Liver (tissue), 9 donors: ENCODE results near the gene SRXN1. TPM values are rescaled to one million over a fixed set of nuclear protein-coding genes. Genes with fewer than 3 reads are reported as not detected.

Experiments
- DNase-seq: peaks from one replicate; pipeline ENCODE4 v3.0.0-alpha.2; 2017; ENCODE audit warnings: low spot score
- H3K27ac ChIP-seq, 2 donors: one replicate each; pipeline ENCODE4 v1.7.0; 2013; ENCODE audit warnings: inconsistent platforms in 2 of 2, low read length in 2 of 2, control low read depth in 1 of 2, low read depth in 1 of 2, mild to moderate bottlenecking in 1 of 2
- H3K27me3 ChIP-seq, 4 donors: one replicate each; pipeline versions ENCODE4 v1.6.1 to v1.7.0; 2013; ENCODE audit warnings: low read length in 3 of 4, inconsistent platforms in 1 of 4, mild to moderate bottlenecking in 1 of 4, moderate library complexity in 1 of 4; ENCODE audit not compliant: control insufficient read depth in 4 of 4, insufficient read depth in 4 of 4
- H3K36me3 ChIP-seq, 4 donors: one replicate each; pipeline versions ENCODE4 v1.6.1 to v1.7.0; 2013; ENCODE audit warnings: low read length in 3 of 4, mild to moderate bottlenecking in 3 of 4, low read depth in 1 of 4, moderate library complexity in 1 of 4; ENCODE audit not compliant: control insufficient read depth in 4 of 4, insufficient read depth in 3 of 4
- H3K4me1 ChIP-seq, 4 donors: one replicate each; pipeline versions ENCODE4 v1.6.1 to v1.7.0; 2013; ENCODE audit warnings: low read length in 3 of 4, mild to moderate bottlenecking in 3 of 4, moderate library complexity in 1 of 4; ENCODE audit not compliant: control insufficient read depth in 4 of 4, insufficient read depth in 4 of 4
- H3K4me3 ChIP-seq, 3 donors: one replicate each; pipeline versions ENCODE4 v1.6.1 to v1.7.0; 2013; ENCODE audit warnings: low read length in 3 of 3, control low read depth in 1 of 3, low read depth in 1 of 3, mild to moderate bottlenecking in 1 of 3
- H3K9ac ChIP-seq, 2 donors: one replicate each; pipeline ENCODE4 v1.7.0; 2013; ENCODE audit warnings: low read length in 2 of 2, mild to moderate bottlenecking in 2 of 2, moderate library complexity in 2 of 2, control low read depth in 1 of 2, low read depth in 1 of 2
- H3K9me3 ChIP-seq, 4 donors: one replicate each; pipeline versions ENCODE4 v1.6.1 to v1.7.0; 2013; ENCODE audit warnings: low read length in 3 of 4; ENCODE audit not compliant: control insufficient read depth in 4 of 4
- GABPA ChIP-seq, 2 donors: IDR thresholded peaks in 1 of 2; conservative IDR thresholded peaks in 1 of 2; 2 replicates each; pipeline ENCODE4 v1.6.1; 2016; ENCODE audit warnings: antibody characterized with exemption in 2 of 2, mild to moderate bottlenecking in 1 of 2, moderate library complexity in 1 of 2
- JUND ChIP-seq, 2 donors: IDR thresholded peaks; 2 replicates each; pipeline ENCODE4 v1.6.1; 2016; ENCODE audit warnings: antibody characterized with exemption in 2 of 2
- NR2F2 ChIP-seq: IDR thresholded peaks from 2 replicates; pipeline ENCODE4 v1.6.1; 2016; ENCODE audit warnings: antibody characterized with exemption
- RAD21 ChIP-seq, 2 donors: IDR thresholded peaks; 2 replicates each; pipeline ENCODE4 v1.6.1; 2016; ENCODE audit warnings: antibody characterized with exemption in 2 of 2, mild to moderate bottlenecking in 2 of 2
- RXRA ChIP-seq, 2 donors: IDR thresholded peaks; 2 replicates each; pipeline ENCODE4 v1.6.1; 2017 to 2018; ENCODE audit warnings: antibody characterized with exemption in 2 of 2, mild to moderate bottlenecking in 1 of 2
- SP1 ChIP-seq: IDR thresholded peaks from 2 replicates; pipeline ENCODE4 v1.6.1; 2018; ENCODE audit warnings: antibody characterized with exemption, mild to moderate bottlenecking
- TAF1 ChIP-seq: conservative IDR thresholded peaks from 2 replicates; pipeline ENCODE4 v1.6.1; 2016; ENCODE audit warnings: antibody characterized with exemption, mild to moderate bottlenecking
- YY1 ChIP-seq: IDR thresholded peaks from 2 replicates; pipeline ENCODE4 v1.6.1; 2016; ENCODE audit warnings: antibody characterized with exemption, mild to moderate bottlenecking
- WGBS: extraction: QIAGEN DNeasy Blood & Tissue Kit; methylation state at CpG from one replicate; pipeline ENCODE4 v1.1.7; 2013; 5-methylcytosine and 5-hydroxymethylcytosine counted together
- polyA plus RNA-seq, 2 donors: library from polyadenylated mRNA; stranded (reverse) in 1 of 2; unstranded in 1 of 2; fragments of 200-250 nt in 1 of 2; fragments of >200 nt in 1 of 2; fragmentation: Nextera tagmentation in 1 of 2; extraction: Ambion mirVana in 1 of 2; gene quantifications; one replicate each; pipeline versions ENCODE4 v1.2.1 to v1.2.3, GENCODE V29; 2013 to 2015
- total RNA-seq, 2 donors: library from RNA; depleted of rRNA; stranded (reverse); fragments of >200 nt; gene quantifications; one replicate each; pipeline ENCODE4 v1.2.3, GENCODE V29; 2014
- TF ChIP-seq, protein P1 (sequence below): fragments of 150-350 bp; IDR thresholded peaks from 2 replicates; pipeline ENCODE4 v1.5.1; 2017; ENCODE audit warnings: improper control_type of control experiment, low read depth, low read length; ENCODE audit not compliant: missing input control
- TF ChIP-seq, protein P2 (sequence below): IDR thresholded peaks from 2 replicates; pipeline ENCODE4 v1.6.1; 2016; ENCODE audit warnings: antibody characterized with exemption
- TF ChIP-seq, protein P3 (sequence below): IDR thresholded peaks from 2 replicates; pipeline ENCODE4 v1.6.1; 2016; ENCODE audit warnings: antibody characterized with exemption
- TF ChIP-seq, protein P4 (sequence below): IDR thresholded peaks from 2 replicates; pipeline ENCODE4 v1.6.1; 2016; ENCODE audit warnings: antibody characterized with exemption
- donor health status: healthy.
- donor health status: healthy.
- donor health status: healthy.
- donor health status: healthy.
- donor health status: healthy.

SRXN1 gene
- total and polyA plus RNA-seq, 4 donors: 14.3 to 60.2 (median 24.8) TPM

DNA sequence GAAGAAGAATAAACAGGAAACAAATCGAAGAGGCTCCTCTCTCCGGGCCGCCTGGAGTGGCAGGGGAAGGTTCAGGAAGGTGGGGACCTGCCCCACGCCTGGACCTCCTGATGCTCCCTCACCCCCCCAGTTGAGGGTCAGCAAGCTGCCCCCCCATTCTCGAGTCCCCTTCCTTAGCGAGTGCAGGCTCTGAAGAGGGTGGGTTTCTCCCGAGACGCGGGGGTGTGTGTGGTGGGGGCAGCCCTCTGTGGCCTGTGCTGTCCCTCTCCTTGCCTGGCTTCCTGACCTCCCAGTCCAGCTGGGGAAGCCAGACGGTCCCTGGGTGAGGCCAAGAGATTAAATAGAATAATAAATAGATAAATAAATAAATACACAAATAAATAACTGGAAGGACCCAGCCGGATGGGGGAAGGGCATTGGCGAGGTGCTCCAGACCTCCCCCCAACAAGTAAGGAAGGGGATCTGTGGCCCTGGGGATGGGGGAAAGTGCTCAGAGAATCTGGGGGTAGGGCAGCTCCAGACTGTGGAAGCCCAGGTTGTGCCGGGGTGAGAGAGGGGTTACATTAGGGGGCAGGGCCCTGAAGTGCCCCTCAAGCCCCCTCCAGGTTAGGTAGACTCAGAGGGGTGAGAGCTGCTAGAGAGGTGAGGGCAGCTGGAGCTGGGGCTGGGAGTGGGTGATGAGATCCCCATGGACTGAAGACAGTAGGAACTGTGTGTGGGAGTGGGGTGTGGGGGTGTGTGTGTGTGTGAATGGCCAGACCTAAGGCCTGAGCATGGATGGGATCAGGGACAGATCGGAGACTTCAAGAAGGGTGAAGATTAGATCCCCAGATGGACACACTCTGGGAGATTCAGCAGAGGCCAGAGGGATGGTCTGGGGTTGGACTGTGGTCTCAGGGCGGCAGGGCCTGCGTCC, 9.5 kb upstream of the SRXN1 start:
- Histone ChIP-seq H3K27me3 (peaks cover 10 to 26% (median 11%) of the 10 kb centered on the region in 4 donors), H3K27ac (no peak overlapping the region), H3K4me3 (no peak overlapping the region), H3K4me1 (peaks cover 0 to 9% (median 1%) of the 10 kb centered on the region in 4 donors), H3K36me3 (no peaks in the 10 kb centered on the region), H3K9ac (no peak overlapping the region), H3K9me3 (no peaks in the 10 kb centered on the region)
- TF ChIP-seq, protein P1, sequence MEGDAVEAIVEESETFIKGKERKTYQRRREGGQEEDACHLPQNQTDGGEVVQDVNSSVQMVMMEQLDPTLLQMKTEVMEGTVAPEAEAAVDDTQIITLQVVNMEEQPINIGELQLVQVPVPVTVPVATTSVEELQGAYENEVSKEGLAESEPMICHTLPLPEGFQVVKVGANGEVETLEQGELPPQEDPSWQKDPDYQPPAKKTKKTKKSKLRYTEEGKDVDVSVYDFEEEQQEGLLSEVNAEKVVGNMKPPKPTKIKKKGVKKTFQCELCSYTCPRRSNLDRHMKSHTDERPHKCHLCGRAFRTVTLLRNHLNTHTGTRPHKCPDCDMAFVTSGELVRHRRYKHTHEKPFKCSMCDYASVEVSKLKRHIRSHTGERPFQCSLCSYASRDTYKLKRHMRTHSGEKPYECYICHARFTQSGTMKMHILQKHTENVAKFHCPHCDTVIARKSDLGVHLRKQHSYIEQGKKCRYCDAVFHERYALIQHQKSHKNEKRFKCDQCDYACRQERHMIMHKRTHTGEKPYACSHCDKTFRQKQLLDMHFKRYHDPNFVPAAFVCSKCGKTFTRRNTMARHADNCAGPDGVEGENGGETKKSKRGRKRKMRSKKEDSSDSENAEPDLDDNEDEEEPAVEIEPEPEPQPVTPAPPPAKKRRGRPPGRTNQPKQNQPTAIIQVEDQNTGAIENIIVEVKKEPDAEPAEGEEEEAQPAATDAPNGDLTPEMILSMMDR: no peak
- TF ChIP-seq, protein P2, sequence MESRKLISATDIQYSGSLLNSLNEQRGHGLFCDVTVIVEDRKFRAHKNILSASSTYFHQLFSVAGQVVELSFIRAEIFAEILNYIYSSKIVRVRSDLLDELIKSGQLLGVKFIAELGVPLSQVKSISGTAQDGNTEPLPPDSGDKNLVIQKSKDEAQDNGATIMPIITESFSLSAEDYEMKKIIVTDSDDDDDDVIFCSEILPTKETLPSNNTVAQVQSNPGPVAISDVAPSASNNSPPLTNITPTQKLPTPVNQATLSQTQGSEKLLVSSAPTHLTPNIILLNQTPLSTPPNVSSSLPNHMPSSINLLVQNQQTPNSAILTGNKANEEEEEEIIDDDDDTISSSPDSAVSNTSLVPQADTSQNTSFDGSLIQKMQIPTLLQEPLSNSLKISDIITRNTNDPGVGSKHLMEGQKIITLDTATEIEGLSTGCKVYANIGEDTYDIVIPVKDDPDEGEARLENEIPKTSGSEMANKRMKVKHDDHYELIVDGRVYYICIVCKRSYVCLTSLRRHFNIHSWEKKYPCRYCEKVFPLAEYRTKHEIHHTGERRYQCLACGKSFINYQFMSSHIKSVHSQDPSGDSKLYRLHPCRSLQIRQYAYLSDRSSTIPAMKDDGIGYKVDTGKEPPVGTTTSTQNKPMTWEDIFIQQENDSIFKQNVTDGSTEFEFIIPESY: no peak
- TF ChIP-seq RXRA (IDR thresholded peaks at IDR 0.05) (no peak), RAD21 (IDR thresholded peaks at IDR 0.05) (no peak), YY1 (no peak), JUND (IDR thresholded peaks at IDR 0.05) (no peak), TAF1 (no peak), NR2F2 (no peak), GABPA (IDR thresholded peaks at IDR 0.05 in 1 of 2, conservative IDR thresholded peaks at IDR 0.05 in 1 of 2) (no peak), SP1 (no peak)
- TF ChIP-seq, protein P3, sequence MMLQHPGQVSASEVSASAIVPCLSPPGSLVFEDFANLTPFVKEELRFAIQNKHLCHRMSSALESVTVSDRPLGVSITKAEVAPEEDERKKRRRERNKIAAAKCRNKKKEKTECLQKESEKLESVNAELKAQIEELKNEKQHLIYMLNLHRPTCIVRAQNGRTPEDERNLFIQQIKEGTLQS: no peak
- TF ChIP-seq, protein P4, sequence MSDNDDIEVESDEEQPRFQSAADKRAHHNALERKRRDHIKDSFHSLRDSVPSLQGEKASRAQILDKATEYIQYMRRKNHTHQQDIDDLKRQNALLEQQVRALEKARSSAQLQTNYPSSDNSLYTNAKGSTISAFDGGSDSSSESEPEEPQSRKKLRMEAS: no peak
- DNase-seq: no peak
- 22% methylated on average over 16 of the region's 16 CpGs for WGBS

DNA sequence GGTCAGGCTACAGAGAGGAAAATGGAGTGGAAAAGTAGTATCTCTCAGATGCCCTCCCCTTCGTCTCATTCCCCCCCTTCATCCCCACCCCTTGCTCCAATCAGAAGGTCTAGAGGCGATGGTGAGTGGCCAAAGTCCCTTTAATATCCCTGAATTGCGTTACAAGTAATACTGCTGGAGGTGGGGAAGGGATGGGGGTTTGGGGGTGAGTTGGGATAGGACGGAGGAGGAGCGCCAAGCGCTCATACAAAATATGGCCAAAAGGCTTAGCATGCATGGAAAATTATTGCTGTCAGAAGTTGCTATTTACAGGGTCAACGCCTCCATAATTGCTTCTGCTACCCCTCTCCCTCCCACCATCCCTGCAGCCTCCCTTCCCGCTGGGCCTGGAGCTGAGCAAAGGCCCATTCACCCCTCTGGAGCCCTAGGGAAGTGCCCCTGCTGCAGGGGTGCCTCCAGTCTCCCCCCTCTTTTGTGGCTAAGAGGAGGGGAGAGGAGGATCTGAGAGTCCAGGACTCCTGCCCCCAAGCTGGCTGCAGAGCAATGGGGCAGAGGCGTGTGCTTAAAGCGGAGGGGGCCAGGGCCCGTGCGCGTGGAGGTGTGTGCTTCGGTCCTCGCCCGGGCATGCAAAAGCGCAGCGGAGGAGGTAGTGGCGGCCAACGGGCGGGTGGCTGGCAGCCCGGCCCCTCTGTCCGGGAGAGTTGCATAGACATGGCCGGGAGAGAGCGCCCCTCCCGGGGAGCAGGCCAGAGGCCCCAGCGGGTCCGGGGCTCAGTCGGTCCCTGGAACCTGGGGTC, 8.7 kb upstream of the SRXN1 start:
- Histone ChIP-seq H3K4me3 (no peak overlapping the region), H3K4me1 (peaks cover 0 to 9% (median 1%) of the 10 kb centered on the region in 4 donors), H3K27ac (no peak overlapping the region), H3K9me3 (no peaks in the 10 kb centered on the region), H3K27me3 (peaks cover 8 to 26% (median 11%) of the 10 kb centered on the region in 4 donors), H3K9ac (no peak overlapping the region), H3K36me3 (no peaks in the 10 kb centered on the region)
- DNase-seq: no peak
- WGBS: 17% methylated on average over 29 of the region's 29 CpGs
- TF ChIP-seq GABPA (IDR thresholded peaks at IDR 0.05 in 1 of 2, conservative IDR thresholded peaks at IDR 0.05 in 1 of 2): no peak
